HCT116 (cell line): Measurements from ENCODE around the gene MRPL34. TPM values are rescaled to one million over a fixed set of nuclear protein-coding genes. Genes with fewer than 3 reads are reported as not detected.

ENCODE experiments used
- ATAC-seq: fragments of 200-7000 bp; cut with Tn5 transposase; 2 replicates; pipeline ENCODE4 v1.9.1; 2020; ENCODE audit warnings: mild to moderate bottlenecking, moderate library complexity
- BruUV-seq: library from RNA; stranded (reverse); fragments of 400-500 nt; replicated peaks from 2 replicates; lab custom pipeline; 2021; lab: Mats Ljungman, UMichigan
- CTCF ChIA-PET: fragments of 300-600 bp; sonication (Branson Sonifier 250); formaldehyde crosslinking; loops from one replicate; lab custom pipeline; 2021; ENCODE audit warnings: antibody characterized with exemption; lab: Charles Lee
- POLR2A ChIA-PET: fragments of 300-600, 350-600 bp; sonication (Branson Sonifier 250); formaldehyde crosslinking; loops from one replicate; lab custom pipeline; 2021; ENCODE audit warnings: antibody characterized with exemption; lab: Charles Lee
- RAD21 ChIA-PET, 2 experiments: fragments of 300-600 bp; sonication (Branson Sonifier 250); formaldehyde crosslinking; loops; one replicate each; lab custom pipeline; 2023; ENCODE audit warnings: low total read pairs in 2 of 2; ENCODE audit not compliant: uncharacterized antibody in 2 of 2, unreplicated experiment in 2 of 2, low non-redundant PET in 1 of 2; lab: Charles Lee
- DNase-seq: peaks from one replicate; pipeline ENCODE4 v3.0.0-alpha.2; 2010; ENCODE audit warnings: low read depth, low spot score
- H2AFZ ChIP-seq: fragments of 200-600 bp; shearing (Covaris generic), sonication (generic); 2 replicates; pipeline ENCODE4 v1.6.1; 2017; ENCODE audit warnings: low read depth, mixed run types, mixed read lengths, antibody characterized with exemption, low read length; ENCODE audit not compliant: poor library complexity, severe bottlenecking
- H3K27ac ChIP-seq: 2 replicates; pipeline ENCODE4 v1.5.1; 2012; ENCODE audit warnings: low read depth, low read length
- H3K27me3 ChIP-seq: fragments of 200-600 bp; sonication (generic); 2 replicates; pipeline ENCODE4 v1.6.1; 2016; ENCODE audit warnings: mixed run types, low read length, mixed read lengths; ENCODE audit not compliant: insufficient read depth
- H3K36me3 ChIP-seq, 2 experiments: fragments of 200-500 bp in 1 of 2; fragments of 200-600 bp in 1 of 2; sonication (Bioruptor generic) in 1 of 2; sonication (generic) in 1 of 2; 2 replicates each; pipeline versions ENCODE4 v1.5.1 to v1.6.1; 2014 to 2016; ENCODE audit warnings: low read length in 2 of 2, inconsistent platforms in 1 of 2, mixed read lengths in 1 of 2, mixed run types in 1 of 2; ENCODE audit not compliant: insufficient read depth in 2 of 2, control insufficient read depth in 1 of 2
- H3K4me1 ChIP-seq, 2 experiments: fragments of 200-600 bp in 1 of 2; sonication (generic) in 1 of 2; 2 replicates each; pipeline versions ENCODE4 v1.5.1 to v1.6.1; 2012 to 2017; ENCODE audit warnings: low read length in 2 of 2, inconsistent platforms in 1 of 2, mild to moderate bottlenecking in 1 of 2, mixed read lengths in 1 of 2, mixed run types in 1 of 2, moderate library complexity in 1 of 2; ENCODE audit not compliant: insufficient read depth in 2 of 2, control insufficient read depth in 1 of 2
- H3K4me2 ChIP-seq: fragments of 200-600 bp; sonication (generic); 2 replicates; pipeline ENCODE4 v1.6.1; 2017; ENCODE audit warnings: mixed run types, low read length, mixed read lengths
- H3K4me3 ChIP-seq, 2 experiments: fragments of 200-600 bp in 1 of 2; sonication (generic) in 1 of 2; replicated peaks in 1 of 2; 2 replicates each; pipeline ENCODE4 v1.5.1; 2011 to 2016; ENCODE audit warnings: low read length in 2 of 2, control low read depth in 1 of 2, low read depth in 1 of 2, mild to moderate bottlenecking in 1 of 2, mixed read lengths in 1 of 2, mixed run types in 1 of 2
- H3K79me2 ChIP-seq: fragments of 200-600 bp; sonication (generic); 2 replicates; pipeline ENCODE4 v1.6.1; 2017; ENCODE audit warnings: mild to moderate bottlenecking, mixed run types, low read length, moderate library complexity, mixed read lengths; ENCODE audit not compliant: insufficient read depth
- H3K9ac ChIP-seq: fragments of 200-600 bp; sonication (generic); 2 replicates; pipeline ENCODE4 v1.6.1; 2016; ENCODE audit warnings: low read length, mixed read lengths
- H3K9me2 ChIP-seq: fragments of 200-600 bp; sonication (generic), shearing (Covaris generic); 2 replicates; pipeline ENCODE4 v1.6.1; 2017; ENCODE audit warnings: mixed run types, mild to moderate bottlenecking, moderate library complexity; ENCODE audit not compliant: insufficient read depth
- H3K9me3 ChIP-seq, 2 experiments: fragments of 200-500 bp in 1 of 2; fragments of 200-600 bp in 1 of 2; sonication (Bioruptor generic) in 1 of 2; sonication (generic) in 1 of 2; 2 replicates each; pipeline ENCODE4 v1.6.1; 2014 to 2017; ENCODE audit warnings: low read length in 2 of 2, mixed read lengths in 2 of 2, inconsistent platforms in 1 of 2, low read depth in 1 of 2, mild to moderate bottlenecking in 1 of 2, mixed run types in 1 of 2, moderate library complexity in 1 of 2; ENCODE audit not compliant: control insufficient read depth in 1 of 2, insufficient read depth in 1 of 2
- H4K20me1 ChIP-seq: fragments of 200-600 bp; sonication (generic), shearing (Covaris generic); 2 replicates; pipeline ENCODE4 v1.6.1; 2017; ENCODE audit warnings: mixed run types, mild to moderate bottlenecking, moderate library complexity; ENCODE audit not compliant: insufficient read depth
- EZH2phosphoT487 ChIP-seq: fragments of 200-600 bp; IDR thresholded peaks from 2 replicates; pipeline ENCODE4 v1.6.1; 2018; ENCODE audit warnings: antibody characterized with exemption, borderline replicate concordance
- SP1 ChIP-seq: IDR thresholded peaks from 2 replicates; pipeline ENCODE4 v1.6.1; 2012; ENCODE audit warnings: low read depth
- ZFX ChIP-seq: fragments of 450-650 bp; IDR thresholded peaks from 2 replicates; pipeline ENCODE4 v1.6.1; 2017
- intact Hi-C: fragments of 100-400 bp; cut with micrococcal nuclease; formaldehyde crosslinking; loops from 2 replicates; pipeline ENCODE4 v1.10.0; 2022
- total RNA-seq: library from RNA; stranded (reverse); gene quantifications from one replicate; pipeline ENCODE4 v1.2.1, GENCODE V29; 2021; ENCODE audit not compliant: unreplicated experiment
- TF ChIP-seq, protein P1 (sequence below): IDR thresholded peaks from 2 replicates; pipeline ENCODE4 v1.6.1; 2011; ENCODE audit warnings: mild to moderate bottlenecking, low read length, moderate library complexity; ENCODE audit not compliant: insufficient replicate concordance; ENCODE audit errors: extremely low read depth

MRPL34 gene
- total RNA-seq, 1 experiment from 2014 or later, result 114 TPM

DNA sequence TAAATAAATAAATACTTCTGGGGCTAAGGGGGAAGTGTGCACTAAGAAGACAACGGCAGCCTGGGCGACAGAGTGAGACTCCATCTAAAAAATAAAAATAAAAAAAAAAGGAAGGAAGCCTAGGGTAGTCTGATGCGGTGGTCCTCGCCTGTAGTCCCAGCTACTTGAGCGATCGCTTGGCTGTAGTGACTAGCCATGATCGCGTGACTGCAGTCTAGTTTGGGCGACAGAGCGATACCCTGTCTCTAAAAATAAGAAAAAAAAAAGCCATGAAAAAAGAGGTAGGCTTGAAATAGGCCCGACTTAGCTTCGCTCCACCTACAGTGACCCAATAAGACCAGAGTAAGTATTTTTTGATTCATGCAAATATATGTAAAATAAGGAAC, 39.1 kb upstream of the MRPL34 start:
- peak overlapping the region; percentile 67 for H2AFZ ChIP-seq

More for the DNA sequence above, 39.1 kb upstream of the MRPL34 start:
- H3K9me2 ChIP-seq, result no peaks in the 10 kb centered on the region
- H3K4me3 ChIP-seq, result no peak overlapping the region; a peak in 1 of 4 replicates
- no peaks in the 10 kb centered on the region for H4K20me1 ChIP-seq
- H3K79me2 ChIP-seq, result peaks cover 17% of the 10 kb centered on the region
- H3K4me1 ChIP-seq, result peaks cover 3 to 9% of the 10 kb centered on the region in 2 experiments; a peak in 3 of 4 replicates
- H3K9ac ChIP-seq, result no peak overlapping the region
- H3K27me3 ChIP-seq, result no peaks in the 10 kb centered on the region
- H3K4me2 ChIP-seq, result no peak overlapping the region
- intact Hi-C loops, result no loop called here
- ATAC-seq (no peak), DNase-seq (no peak)
- ChIA-PET CTCF (interaction anchor here (0.8 to 1.5 kb wide), 9 partner anchors 11 to 229 kb away, joined by 3 to 11 read pairs (median 4); partner anchors contain the start of gene DDA1), POLR2A (interaction anchor here (0.8 to 1.3 kb wide), 8 partner anchors 13 to 52 kb away, joined by 3 to 8 read pairs (median 6); partner anchors contain the start of genes ANKLE1, DDA1, OCEL1 and USE1), RAD21 (no interaction called here)
- TF ChIP-seq ZFX (no peak), SP1 (no peak), EZH2phosphoT487 (no peak)
- TF ChIP-seq, protein P1, sequence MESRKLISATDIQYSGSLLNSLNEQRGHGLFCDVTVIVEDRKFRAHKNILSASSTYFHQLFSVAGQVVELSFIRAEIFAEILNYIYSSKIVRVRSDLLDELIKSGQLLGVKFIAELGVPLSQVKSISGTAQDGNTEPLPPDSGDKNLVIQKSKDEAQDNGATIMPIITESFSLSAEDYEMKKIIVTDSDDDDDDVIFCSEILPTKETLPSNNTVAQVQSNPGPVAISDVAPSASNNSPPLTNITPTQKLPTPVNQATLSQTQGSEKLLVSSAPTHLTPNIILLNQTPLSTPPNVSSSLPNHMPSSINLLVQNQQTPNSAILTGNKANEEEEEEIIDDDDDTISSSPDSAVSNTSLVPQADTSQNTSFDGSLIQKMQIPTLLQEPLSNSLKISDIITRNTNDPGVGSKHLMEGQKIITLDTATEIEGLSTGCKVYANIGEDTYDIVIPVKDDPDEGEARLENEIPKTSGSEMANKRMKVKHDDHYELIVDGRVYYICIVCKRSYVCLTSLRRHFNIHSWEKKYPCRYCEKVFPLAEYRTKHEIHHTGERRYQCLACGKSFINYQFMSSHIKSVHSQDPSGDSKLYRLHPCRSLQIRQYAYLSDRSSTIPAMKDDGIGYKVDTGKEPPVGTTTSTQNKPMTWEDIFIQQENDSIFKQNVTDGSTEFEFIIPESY, result no peak
- H3K36me3 ChIP-seq, result peaks cover 3 to 18% of the 10 kb centered on the region in 2 experiments; a peak in 3 of 4 replicates
- BruUV-seq, result no TSS peak
- H3K27ac ChIP-seq, result peak overlapping the region; percentile 15; the same call in 1 of the 2 replicates
- no peaks in the 10 kb centered on the region for H3K9me3 ChIP-seq
